ENCODE measurements around the gene PLA1A.

PLA1A gene

DNA sequence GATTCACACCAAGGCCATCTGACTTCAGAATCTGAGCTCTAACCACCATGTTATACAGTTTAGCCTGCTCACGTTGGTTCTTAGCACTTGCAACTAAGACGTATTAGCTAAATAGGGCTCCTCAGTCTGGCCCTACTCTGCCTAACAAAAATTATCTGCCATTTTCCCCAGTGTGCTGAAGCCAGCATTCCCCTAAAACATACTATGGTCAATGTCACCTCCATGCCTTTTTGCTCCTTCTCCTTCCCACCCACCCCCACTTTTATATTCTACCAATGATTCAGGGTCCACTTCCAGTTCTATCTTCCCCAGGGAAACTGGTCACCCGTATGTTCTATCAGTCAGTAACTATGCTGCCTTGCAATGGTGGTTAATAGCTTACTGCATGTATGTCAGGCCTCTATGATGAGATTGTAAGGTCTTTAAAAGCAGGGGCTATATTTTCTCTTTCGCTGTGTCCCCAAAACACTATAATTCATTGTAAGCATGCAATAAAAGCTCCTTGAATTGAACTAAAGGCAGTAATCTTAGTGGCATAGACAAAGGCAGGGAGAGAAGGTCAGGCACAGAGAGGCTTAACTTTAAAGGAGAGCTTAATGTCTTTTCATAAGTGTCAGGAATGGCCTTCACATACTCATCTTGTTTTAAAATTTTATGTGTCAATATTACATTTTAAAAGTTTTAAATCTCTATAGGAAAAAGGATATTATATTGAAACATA is 39.4 kb downstream of the PLA1A start:
- no peak for DNase-seq (ENCODE audit: low read depth in 2 of 2)

DNA sequence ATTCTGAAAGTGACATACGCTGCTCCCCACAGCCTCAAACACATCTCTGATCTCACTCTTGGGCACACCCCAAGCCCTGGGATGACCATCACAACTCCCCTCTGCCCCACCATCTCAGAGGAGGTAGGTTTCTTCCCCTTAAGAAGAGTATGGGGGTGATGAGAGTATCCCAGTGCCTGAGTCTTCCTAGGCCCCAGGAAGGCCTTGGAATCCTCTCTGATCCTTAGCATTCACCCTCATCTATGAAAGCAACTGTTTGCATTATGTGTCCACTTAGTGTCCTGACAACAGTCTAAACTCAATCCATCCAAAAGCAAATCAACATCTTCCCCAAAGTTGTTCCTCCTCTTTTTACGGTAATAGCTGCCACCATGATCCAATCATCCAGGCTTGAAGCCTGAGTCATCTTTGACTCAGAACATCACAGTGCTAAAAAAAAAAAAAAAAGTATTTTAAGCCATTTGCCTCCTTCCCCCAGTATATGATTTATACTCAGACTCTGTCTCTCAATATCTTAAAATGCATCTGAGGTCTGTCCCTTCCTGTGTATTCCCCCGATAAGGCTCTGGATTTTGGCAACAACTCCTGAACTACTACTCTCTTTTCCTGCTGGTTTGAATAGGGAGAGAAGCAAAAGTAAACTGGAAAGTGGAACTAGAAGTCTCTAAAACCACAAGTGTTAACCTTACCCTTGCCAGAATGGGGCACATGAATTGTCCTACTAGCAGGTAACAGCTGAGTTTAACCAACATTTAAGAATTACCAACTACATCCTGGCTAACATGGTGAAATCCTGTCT is 40.2 kb downstream of the PLA1A start:
- DNase-seq (ENCODE audit: low read depth in 2 of 2), result no peak

DNA sequence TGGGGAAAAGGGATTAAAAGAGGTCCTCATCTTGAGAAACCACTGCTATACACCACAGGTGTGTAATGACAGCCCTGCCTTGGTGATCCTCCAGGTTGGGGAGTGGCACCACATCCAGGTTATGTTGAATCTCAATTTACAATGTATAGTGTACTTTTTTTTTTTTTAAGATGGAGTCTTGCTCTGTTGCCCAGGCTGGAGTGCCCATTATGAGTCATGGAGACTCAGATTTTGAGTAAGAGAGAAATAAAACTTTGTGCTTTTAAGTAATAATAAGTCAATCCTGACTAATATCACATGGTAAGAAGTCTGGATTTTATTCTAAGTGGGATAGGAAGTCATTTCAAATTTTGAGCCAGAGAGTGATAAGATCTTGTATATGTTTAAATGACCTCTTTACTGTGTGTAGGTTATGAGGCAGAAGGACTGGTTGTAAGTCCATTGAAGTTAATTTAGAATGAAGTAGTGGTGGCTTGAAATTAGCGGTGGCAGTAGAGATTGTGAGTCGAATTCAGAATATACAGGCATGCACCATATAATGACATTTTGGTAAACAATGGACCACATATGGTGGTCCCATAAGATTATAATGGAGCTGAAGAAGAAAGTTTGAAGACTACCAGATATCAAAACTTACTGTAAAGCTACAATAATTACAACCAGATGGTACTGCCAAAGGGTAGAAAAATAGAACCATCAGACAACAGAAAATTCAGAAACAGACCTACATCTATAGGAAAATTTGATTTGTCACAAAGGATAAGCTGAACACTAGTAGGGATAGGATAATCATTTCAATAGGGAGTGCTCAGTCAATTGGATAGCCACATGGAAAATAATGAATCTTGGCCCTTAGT is 42.0 kb downstream of the PLA1A start:
- DNase-seq (ENCODE audit: low read depth in 2 of 2), result no peak

DNA sequence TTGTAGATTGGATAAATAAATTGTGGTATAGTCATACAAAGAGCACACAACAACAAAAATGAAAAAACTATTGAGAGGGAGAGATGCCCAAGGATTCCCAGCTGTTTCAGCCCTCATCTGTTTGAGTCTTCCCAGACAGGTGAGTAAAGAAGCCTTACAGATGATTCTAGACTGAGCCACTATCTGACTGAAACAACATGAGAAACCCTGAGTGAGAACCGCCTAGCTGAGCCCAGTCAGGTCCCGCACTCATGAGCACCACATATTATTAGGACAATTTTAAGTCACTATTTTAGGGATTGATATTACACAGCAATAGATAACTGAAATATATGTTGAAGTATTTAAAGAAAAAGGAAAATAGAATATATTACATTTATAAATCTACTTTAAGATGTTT is 43.7 kb downstream of the PLA1A start:
- no peak for DNase-seq (ENCODE audit: low read depth in 2 of 2)

DNA sequence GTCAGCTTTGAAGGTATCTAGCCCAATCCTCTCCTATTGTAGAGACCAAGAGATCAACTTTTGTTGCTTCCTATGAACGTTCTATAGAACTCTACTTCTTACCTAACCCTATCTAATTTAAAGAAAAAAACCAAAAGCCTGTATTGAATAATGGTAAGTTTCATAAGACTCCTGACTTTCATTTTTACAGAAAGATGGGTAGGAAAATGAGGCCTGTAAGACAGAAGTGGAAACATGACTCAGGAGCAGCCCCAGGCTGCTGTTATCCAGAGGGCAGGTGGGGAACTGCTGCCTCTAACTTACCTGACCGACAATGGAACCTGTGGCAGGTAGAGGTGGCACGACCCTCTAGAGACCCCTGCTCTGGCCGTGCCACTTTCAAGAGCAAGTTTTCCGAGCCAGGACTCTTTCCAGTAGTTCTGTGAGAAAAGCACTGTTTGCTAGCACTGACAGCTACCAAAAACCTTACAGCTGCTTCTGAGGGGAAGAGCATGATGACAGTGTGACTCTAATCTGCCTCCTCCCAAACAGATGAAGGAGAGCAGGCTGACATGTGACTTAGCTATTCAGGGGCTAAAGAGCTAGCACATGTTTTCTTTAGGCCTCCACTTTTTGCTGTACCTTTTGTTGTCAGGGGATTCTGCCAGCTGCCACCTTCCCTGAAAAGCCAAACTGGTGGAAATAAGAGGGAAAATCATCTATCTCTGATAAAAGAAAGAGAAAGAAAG is 45.2 kb downstream of the PLA1A start:
- DNase-seq (ENCODE audit: low read depth in 2 of 2), result no peak

DNA sequence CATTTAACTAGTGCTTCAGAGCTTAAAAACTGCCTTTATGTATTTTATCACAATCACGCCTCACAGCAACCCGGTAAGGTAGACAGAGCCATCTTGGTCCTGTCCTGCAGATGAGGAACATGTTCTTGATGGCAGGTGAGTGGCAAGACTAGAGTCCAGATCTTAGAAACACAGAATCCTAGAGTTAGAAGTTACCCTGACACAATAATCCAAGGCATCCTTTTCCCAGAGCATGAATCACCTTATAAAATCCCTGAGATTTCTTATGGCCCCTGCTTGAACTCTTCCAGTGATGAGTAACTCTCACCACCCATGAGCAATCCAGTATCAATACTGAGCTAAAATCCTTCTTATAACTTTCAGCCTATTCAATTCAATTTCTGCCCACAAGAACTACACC is 45.8 kb downstream of the PLA1A start:
- DNase-seq (ENCODE audit: low read depth in 2 of 2), result no peak

DNA sequence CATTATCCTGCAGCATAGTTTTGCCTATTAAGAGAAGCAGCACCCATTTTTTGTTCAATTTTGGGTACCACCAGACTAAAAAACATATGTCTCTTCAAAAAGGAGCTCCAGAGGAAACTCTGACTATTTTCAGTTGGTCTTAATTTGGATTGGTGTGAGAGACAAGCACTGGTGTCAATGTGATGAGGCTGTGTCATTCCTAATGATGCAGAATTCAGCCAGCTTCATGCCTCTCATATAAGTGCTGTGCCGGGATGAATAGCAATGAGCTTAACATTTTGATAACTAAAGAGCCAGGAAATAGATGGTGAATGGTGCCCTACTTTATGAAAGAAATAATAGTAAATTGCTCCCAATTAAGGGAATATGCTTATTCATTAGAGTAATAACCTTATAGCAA is 46.8 kb downstream of the PLA1A start:
- DNase-seq (ENCODE audit: low read depth in 2 of 2), result no peak

DNA sequence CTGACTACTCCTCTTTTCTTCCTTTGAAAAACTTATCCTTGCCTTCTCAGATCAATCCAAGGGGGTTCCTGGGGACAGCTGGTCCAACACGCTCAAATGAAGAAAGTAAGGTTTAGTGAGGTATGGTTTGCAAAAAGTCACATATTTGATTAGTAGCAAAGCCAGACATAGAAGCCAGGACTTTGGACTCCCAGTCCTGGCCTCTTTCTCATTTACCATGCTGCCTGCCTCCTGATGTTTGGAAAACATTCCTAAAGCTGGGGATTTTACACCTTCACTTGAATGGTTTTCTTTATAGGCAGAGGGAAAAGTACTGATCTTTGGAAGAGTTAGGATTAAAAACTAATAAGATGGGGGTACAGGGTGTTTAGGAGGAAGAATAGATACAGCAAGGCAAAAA is 48.1 kb downstream of the PLA1A start:
- DNase-seq (ENCODE audit: low read depth in 2 of 2), result no peak

DNA sequence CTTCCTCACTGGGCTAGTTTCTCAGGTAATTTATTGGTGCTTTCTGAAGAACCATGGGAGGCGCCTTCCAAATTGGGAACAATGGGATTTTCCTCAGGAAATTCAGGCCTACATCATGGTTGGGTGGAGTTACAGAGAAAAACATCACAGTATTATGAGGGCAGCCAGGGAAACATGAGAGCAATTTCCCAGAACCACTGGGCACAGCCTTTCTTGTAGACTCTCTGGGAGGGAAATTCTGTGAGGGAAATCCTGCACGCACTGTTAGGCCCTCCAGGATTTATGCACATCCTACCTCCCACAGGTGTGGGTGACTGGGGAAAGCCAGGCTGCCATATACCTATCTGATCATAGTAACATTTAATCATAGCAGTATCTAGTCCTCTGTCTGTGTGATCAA is 49.5 kb downstream of the PLA1A start:
- DNase-seq (ENCODE audit: low read depth in 2 of 2), result no peak

DNA sequence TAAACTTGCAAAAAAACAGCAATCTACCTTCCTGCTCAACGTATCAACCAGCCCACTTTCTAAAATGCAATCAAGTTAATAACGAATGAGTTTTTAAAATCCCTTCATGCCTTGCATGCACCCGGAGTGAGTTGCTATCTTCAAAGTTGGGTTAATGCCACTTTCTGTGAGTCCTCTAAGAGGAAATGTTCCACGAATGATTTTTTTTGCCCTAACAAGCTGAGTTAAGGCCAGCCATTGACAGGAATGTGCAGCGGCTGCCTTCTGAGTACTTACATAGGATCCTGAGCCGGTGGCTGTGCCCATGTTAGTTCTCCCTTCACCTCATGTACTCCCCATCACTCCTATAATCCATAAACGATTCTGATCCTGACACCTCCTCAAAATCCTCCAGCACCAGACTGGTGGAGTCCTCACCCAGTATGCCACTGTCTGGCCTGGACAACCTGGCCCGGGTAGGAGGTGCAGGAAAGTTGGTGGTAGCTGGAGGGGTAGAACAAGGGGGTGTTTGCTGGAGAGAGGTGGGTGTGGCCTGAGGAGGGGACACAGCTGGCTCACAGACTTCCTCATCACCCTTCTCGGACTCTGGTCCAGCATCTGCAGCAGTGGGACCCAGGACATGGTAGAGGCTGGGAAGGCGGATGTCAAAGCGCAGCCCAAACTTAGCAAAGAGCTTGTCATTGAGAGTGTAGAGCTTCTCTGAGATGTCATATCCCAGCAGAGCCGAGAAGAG is 50.3 kb downstream of the PLA1A start:
- no peak for DNase-seq (ENCODE audit: low read depth in 2 of 2)

DNA sequence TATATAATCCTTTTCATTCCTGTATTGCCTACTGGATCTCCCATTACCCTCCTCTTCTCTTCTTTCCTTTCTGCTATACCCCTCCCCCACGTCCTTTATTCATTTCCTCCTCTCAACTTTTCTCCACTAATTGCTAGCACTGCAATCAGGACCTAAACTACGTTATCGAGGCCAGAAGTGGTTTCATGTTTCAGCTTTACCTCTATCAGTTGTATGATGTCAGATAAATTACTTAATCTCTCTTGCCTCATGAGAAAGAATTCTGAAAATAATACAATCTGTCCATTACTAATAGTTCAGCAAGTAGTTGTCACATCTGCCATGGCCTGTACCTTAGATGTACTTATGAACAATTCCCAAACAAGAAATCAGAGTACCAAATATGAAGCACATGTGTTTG is 52.1 kb downstream of the PLA1A start:
- no peak for DNase-seq (ENCODE audit: low read depth in 2 of 2)

DNA sequence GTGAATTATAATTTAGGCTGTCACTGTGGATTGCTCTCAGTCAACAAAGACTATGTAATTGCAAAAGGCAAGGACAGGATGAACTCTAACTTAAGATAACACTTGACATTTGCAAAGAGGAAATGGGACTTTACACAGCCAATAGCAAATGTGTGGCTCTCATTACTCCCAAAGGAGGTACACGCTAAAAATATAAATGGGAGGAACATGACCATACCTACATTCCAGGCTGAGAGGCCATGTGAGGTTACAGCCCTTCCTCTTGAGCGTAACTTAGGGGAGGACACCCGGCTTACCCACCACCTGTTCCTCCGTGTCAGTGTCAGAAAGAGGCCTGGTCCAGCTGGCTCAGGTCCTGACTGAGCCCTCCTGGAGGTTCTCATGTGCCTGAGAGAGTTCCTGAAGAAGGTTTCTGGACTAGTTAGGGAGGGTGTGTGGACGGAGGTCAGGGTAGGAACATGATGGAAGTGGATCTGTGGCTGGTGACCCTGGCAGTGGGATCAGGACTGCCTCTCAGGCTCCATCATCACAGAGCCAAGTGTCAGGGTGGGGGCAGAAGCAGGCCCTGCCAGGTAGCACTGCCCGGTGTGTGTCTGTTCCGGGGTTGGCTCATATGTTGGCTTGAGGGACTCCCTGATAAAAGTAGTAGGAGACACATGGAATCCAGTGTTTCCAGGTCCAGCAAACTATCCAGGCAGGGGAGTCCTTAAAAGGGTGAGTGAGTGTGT is 54.8 kb downstream of the PLA1A start:
- no peak for DNase-seq (ENCODE audit: low read depth in 2 of 2)

DNA sequence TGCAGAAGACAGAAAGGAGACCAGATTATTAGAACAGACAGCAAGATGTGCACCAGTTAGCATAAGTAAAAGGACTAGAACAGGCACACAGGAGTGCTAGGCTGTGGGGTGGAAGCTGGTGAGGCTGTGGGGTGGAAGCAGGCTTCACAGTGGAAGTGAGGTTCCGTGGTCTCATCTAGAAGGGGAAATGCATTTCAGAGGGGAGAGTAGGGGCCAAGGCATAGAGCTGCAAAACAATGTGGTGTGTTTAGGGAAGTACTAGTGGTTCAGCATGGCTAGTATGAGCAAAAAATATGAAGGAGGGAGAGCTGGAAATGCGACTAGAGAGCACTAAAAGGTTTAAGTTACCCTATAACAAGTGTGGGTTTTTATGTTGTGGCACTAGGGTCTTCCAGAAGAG is 56.2 kb downstream of the PLA1A start:
- DNase-seq (ENCODE audit: low read depth in 2 of 2), result no peak

DNA sequence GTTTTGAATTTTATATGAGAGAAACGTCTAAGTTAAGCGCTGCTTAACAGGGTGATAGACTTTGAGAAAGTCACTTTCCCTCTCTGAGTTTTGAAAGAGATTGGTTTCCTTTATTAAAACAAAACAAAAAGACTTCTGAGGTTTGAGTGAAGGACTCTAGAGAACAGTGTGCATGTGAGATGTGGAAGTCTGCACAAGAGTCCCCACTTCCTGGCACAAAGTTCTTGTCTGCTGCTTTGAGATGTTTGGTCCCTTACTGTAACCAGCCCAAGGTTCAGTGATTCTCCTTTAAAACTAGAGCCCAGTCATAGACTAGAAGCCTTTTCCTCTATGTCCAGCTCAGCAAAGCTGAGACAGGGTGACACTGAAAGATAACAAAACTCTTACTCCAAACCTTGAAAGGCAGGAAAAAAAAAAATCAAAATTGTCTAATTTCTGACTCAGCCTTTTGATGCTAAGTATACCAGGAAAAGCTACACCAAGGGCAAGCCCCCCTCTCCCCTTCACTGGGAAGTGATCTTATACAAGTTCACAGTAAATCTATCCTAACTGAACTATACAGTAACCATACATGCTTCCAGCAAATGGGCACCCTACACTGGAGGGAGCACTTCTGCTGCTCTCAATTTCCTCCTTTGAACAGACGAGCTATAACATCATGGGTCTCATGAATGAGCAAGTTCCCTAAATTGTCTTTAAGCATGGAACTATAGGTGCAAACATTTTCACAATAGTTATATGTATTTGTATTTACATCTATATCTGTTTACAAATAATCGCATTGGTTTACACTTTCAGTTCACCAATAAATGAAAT is 60.4 kb downstream of the PLA1A start:
- DNase-seq (ENCODE audit: low read depth in 2 of 2), result no peak

DNA sequence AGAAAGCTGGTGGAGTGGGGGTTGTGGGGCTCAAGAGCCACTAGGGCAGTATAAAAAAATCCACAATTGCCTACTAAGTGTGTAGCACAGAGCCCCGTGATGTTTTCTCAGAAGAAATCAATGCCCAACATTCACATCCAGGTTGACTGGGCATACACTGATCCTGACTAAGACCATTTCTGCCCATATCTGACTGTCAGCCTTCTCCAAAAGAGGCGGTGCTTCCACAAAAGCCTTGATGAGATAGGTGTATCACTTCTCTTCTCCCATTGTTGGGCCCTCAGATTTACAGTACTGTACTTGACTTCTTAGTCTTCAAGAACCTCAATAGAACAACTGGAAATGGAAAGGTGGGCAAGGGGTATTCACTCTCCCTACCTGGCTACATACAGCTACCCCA is 61.3 kb downstream of the PLA1A start:
- no peak for DNase-seq (ENCODE audit: low read depth in 2 of 2)

DNA sequence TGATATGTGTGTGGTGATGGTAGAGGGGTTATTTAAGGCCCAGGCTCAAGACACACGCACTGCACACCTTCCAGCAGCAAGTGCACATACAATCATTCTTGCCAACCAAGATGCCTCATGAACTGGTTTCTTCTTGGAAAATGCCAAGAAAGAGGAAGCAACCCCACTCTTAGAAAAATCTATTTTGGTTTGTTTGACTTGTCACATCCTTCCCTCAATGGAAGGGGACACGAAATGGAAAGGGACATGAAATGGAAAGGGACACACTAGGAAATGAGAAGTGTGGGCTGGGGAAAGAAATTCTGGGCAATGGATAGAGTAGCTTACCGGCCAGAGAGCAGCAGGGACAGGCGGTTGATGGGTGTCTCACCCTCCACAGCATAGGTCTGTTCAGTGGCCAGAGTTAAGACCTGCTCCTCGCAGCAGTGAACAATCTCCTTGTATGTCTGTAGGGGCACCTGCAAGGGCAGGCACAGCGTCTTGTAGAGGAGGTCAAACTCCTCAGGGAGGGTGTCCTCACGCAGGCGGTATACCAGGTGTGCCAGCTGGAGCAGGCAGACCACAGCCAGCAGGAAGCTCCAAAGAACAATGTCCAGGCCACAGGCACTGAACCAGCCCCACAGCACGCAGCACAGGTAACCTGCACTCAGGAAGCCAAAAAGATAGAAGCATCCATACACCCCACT is 62.1 kb downstream of the PLA1A start:
- DNase-seq (ENCODE audit: low read depth in 2 of 2), result no peak

DNA sequence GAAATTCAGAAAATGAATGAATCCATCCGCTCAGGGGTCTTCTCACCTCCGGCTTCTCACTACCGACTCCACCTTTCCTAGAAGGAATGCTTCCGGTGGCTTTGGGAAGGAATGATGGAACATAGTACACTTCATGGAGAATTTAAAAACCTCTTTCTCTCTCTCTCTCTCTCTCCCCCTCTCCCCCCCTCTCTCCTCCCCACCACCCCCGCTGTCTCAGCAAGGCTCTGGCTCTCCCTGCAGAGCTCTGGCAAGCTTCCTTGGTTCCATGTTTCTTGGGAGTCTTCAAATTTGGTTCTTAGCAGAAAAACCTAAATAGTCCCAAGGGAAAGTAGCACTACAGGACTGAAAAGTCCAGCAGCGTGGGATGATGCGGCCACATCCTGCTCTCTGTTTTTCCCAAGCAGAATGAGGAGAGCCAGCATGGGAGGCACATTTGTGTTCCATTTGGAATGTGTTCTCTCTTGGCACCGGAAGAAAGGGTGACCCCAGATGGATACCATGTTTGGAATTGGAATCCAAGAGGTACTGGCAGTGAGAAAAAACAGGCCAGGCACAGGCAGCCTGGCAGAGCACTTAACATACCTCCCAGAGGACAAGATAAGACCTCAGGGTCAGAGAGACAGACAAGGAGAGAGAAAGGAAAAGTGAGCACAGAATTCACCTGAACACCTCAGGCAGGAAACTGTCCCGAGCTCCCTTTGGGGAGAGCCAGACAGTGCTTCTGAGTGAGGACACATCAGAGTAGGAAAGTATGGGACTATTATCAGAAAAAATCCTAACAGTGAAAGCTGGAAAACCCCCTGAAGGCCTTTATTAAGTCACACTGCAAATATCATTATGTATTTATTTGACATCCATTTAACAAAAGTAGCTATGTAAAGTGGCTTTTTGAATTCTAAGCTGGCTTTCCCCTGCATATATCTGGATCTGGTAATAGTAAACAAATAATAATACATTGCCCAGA is 63.1 kb downstream of the PLA1A start, which contains the start of gene POPDC2:
TSS of gene POPDC2 (minus strand) at position 116 of the 967 bp plus-strand sequence. CDS start 166 bp downstream, outside the sequence.
- DNase-seq (ENCODE audit: low read depth in 2 of 2), result no peak
